ENCODE data around the gene SCAP.
"Not testable (repeated sequence)": the region's sequence is repeated elsewhere in the genome, so short reads cannot be mapped to it uniquely, and the experiment has no call there.

SCAP gene

DNA sequence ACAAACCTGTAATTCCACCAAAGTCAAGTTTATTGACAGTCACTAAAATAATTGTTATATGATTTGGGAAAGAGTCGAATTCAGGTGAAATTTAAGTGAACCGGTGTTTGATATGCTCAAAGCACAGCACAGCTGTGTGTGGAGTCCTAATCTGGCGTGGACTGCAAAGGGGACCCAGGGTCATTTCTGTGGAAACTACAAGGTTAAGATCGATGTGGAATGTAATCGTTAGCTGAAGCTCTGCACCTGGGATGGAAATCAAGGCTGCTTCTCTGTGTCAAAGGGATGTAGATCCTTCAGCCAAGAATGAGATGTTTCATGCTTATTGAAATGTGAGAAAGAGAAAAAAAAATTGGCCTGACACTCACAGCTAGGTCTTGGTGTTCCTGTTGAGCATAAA lies 39.4 kb upstream of the SCAP start:
- H3K79me2 ChIP-seq (ENCODE audit: insufficient read depth, low read length) = peaks cover 30% of the 10 kb centered on the region
- no peaks in the 10 kb centered on the region for H3K27me3 ChIP-seq (ENCODE audit: low read length)
- H2AFZ ChIP-seq (ENCODE audit: low read depth, low read length, severe bottlenecking) = no peak overlapping the region
- H3K27ac ChIP-seq (ENCODE audit: low read depth, low read length) = no peak overlapping the region
- H3K4me3 ChIP-seq (ENCODE audit: insufficient read depth, low read length, poor library complexity, severe bottlenecking) = no peak overlapping the region
- H4K20me1 ChIP-seq (ENCODE audit: low read depth, low read length) = no peaks in the 10 kb centered on the region
- H3K9ac ChIP-seq (ENCODE audit: low read length) = no peak overlapping the region
- no peak for TF ChIP-seq CTCF (IDR thresholded peaks at IDR 0.05; ENCODE audit: insufficient read depth, low read length, poor library complexity, severe bottlenecking)
- TF ChIP-seq EZH2phosphoT487 (conservative IDR thresholded peaks at IDR 0.05; ENCODE audit: low read length) = no peak
- H3K9me3 ChIP-seq (ENCODE audit: insufficient read depth, low read length) = no peaks in the 10 kb centered on the region
- H3K9me2 ChIP-seq (replicated peaks; ENCODE audit: insufficient read depth, low read length) = no peaks in the 10 kb centered on the region
- peaks cover 11% of the 10 kb centered on the region; the same call in 1 of the 2 replicates for H3K36me3 ChIP-seq (ENCODE audit: low read length)
- H3K4me2 ChIP-seq (ENCODE audit: low read depth, low read length, poor library complexity, severe bottlenecking) = no peak overlapping the region
- H3F3A ChIP-seq (ENCODE audit: insufficient read depth) = peaks cover 15% of the 10 kb centered on the region

GRCh38 chr3:47513125-47513929 lies 37.6 kb upstream of the SCAP start, which contains the start of gene ELP6:
ELP6 (minus strand) TSS chr3:47513712; CDS start chr3:47513590, 122 bp downstream.
- H2AFZ ChIP-seq (ENCODE audit: low read depth, low read length, severe bottlenecking) = peak within 1 kb of the TSS; percentile 72
- TF ChIP-seq EZH2phosphoT487 (conservative IDR thresholded peaks at IDR 0.05; ENCODE audit: low read length) (no peak), CTCF (IDR thresholded peaks at IDR 0.05; ENCODE audit: insufficient read depth, low read length, poor library complexity, severe bottlenecking) (peak; percentile 29)
- H3K27me3 ChIP-seq (ENCODE audit: low read length) = no peaks in the 10 kb centered on the region
- peaks cover 13% of the 10 kb centered on the region; the same call in 1 of the 2 replicates for H3K36me3 ChIP-seq (ENCODE audit: low read length)
- H3K4me2 ChIP-seq (ENCODE audit: low read depth, low read length, poor library complexity, severe bottlenecking) = peak within 1 kb of the TSS; percentile 99
- peaks cover 15% of the 10 kb centered on the region for H3F3A ChIP-seq (ENCODE audit: insufficient read depth)
- no peaks in the 10 kb centered on the region for H3K9me3 ChIP-seq (ENCODE audit: insufficient read depth, low read length)
- peaks cover 34% of the 10 kb centered on the region for H3K79me2 ChIP-seq (ENCODE audit: insufficient read depth, low read length)
- peak within 1 kb of the TSS; percentile 95 for H3K9ac ChIP-seq (ENCODE audit: low read length)
- peak within 1 kb of the TSS; percentile 93 for H3K27ac ChIP-seq (ENCODE audit: low read depth, low read length)
- H3K4me3 ChIP-seq (ENCODE audit: insufficient read depth, low read length, poor library complexity, severe bottlenecking) = peak within 1 kb of the TSS; percentile 100
- H3K9me2 ChIP-seq (replicated peaks; ENCODE audit: insufficient read depth, low read length) = no peaks in the 10 kb centered on the region
- H4K20me1 ChIP-seq (ENCODE audit: low read depth, low read length) = no peaks in the 10 kb centered on the region

DNA sequence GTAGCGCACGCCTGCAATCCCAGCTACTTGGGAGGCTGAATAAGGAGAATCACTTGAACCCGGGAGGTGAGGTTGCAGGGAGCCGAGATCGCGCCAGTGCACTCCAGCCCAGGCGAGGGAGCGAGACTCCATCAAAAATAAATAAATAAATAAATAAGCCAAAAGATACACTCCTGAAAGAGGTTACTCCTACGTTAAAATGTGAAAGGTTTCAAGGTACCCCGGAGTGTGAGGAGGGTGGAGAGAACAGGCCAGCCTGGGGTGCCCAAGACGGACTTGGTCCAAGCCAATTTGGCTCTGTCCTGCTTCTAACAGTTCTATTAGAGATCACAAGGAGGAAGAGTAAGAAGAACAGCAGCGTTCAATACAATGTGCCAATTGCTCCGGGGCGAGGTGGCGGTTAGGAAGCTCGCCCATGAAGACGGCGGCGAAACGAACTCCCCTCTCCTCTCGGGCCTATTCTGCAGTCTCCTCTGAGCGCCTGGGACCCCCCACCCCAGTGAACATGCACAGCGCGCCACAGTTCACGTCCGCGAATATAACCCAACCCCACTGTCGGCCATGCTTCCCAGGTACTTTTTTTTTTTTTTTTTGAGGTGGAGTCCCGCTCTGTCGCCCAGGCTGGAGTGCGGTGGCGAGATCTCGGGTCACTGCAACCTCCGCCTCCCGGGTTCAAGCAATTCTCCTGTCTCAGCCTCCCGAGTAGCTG lies 36.8 kb upstream of the SCAP start:
- no peaks in the 10 kb centered on the region for H4K20me1 ChIP-seq (ENCODE audit: low read depth, low read length)
- H3K27me3 ChIP-seq (ENCODE audit: low read length) = no peaks in the 10 kb centered on the region
- H3K27ac ChIP-seq (ENCODE audit: low read depth, low read length) = peak overlapping the region; percentile 93
- H2AFZ ChIP-seq (ENCODE audit: low read depth, low read length, severe bottlenecking) = peak overlapping the region; percentile 72
- H3K36me3 ChIP-seq (ENCODE audit: low read length) = peaks cover 13% of the 10 kb centered on the region; the same call in 1 of the 2 replicates
- H3K9me3 ChIP-seq (ENCODE audit: insufficient read depth, low read length) = no peaks in the 10 kb centered on the region
- TF ChIP-seq CTCF (IDR thresholded peaks at IDR 0.05; ENCODE audit: insufficient read depth, low read length, poor library complexity, severe bottlenecking) (no peak), EZH2phosphoT487 (conservative IDR thresholded peaks at IDR 0.05; ENCODE audit: low read length) (no peak)
- H3K79me2 ChIP-seq (ENCODE audit: insufficient read depth, low read length) = peaks cover 34% of the 10 kb centered on the region
- peaks cover 15% of the 10 kb centered on the region for H3F3A ChIP-seq (ENCODE audit: insufficient read depth)
- H3K9ac ChIP-seq (ENCODE audit: low read length) = peak overlapping the region; percentile 95
- H3K4me2 ChIP-seq (ENCODE audit: low read depth, low read length, poor library complexity, severe bottlenecking) = peak overlapping the region; percentile 99
- H3K4me3 ChIP-seq (ENCODE audit: insufficient read depth, low read length, poor library complexity, severe bottlenecking) = peak overlapping the region; percentile 100
- H3K9me2 ChIP-seq (replicated peaks; ENCODE audit: insufficient read depth, low read length) = no peaks in the 10 kb centered on the region

DNA sequence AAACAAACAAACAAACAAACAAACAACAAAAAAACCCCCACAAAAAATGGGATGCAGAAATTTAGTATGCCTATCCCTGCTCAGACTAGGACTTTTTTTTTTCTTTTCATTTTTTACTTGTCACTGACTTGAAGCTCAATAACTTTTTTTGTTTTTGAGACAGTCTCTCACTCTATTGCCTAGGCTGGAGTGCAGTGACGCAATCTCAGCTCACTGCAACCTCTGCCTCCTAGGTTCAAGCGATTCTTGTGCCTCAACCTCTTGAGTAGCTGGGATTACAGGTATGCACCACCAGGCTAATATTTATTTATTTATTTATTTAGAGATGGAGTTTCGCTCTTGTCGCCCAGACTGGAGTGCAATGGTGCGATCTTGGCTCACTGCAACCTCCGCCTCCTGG lies 29.5 kb upstream of the SCAP start:
- H3K9ac ChIP-seq (ENCODE audit: low read length); H3K4me3 ChIP-seq (ENCODE audit: insufficient read depth, low read length, poor library complexity, severe bottlenecking); H3K9me3 ChIP-seq (ENCODE audit: insufficient read depth, low read length); H3K79me2 ChIP-seq (ENCODE audit: insufficient read depth, low read length); H4K20me1 ChIP-seq (ENCODE audit: low read depth, low read length); H3K27me3 ChIP-seq (ENCODE audit: low read length); H3K27ac ChIP-seq (ENCODE audit: low read depth, low read length); H3K4me2 ChIP-seq (ENCODE audit: low read depth, low read length, poor library complexity, severe bottlenecking); H3F3A ChIP-seq (ENCODE audit: insufficient read depth); H2AFZ ChIP-seq (ENCODE audit: low read depth, low read length, severe bottlenecking); H3K9me2 ChIP-seq (replicated peaks; ENCODE audit: insufficient read depth, low read length): not testable (repeated sequence)
- peaks cover 13% of the 10 kb centered on the region; the same call in 1 of the 2 replicates for H3K36me3 ChIP-seq (ENCODE audit: low read length)
